HG03558 (cell line): Measurements from ENCODE around the gene SIM1.

ENCODE experiments used
- ATAC-seq: cut with Tn5 transposase; IDR thresholded peaks from one replicate; pipeline ENCODE4 v1.9.1; 2021; ENCODE audit warnings: moderate number of reproducible peaks; ENCODE audit not compliant: unreplicated experiment; ENCODE audit errors: extremely low read depth

Gene SIM1

DNA sequence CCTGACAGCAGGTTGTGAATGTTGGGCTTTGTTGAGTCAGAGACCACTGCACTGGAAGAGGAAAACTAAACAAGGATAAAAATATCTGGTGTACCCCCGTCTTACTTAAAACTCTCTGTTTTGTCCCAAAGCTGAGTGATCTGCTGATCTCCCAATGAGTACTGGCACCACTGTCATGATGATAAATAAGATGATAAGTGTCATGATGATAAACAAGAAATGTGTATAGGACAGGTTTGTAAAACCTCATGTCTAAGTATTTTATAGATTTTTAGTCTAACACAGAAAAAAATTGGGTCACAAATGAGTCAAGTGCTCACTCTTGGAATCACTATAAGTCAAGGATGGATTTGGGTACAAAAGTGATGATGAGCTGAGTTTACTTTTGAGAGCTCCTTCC, 8.5 kb upstream of the SIM1 start:
- no peak for ATAC-seq

GRCh38 chr6:100472674-100473073, 8.0 kb upstream of the SIM1 start:
- ATAC-seq, result peak; percentile 83

DNA sequence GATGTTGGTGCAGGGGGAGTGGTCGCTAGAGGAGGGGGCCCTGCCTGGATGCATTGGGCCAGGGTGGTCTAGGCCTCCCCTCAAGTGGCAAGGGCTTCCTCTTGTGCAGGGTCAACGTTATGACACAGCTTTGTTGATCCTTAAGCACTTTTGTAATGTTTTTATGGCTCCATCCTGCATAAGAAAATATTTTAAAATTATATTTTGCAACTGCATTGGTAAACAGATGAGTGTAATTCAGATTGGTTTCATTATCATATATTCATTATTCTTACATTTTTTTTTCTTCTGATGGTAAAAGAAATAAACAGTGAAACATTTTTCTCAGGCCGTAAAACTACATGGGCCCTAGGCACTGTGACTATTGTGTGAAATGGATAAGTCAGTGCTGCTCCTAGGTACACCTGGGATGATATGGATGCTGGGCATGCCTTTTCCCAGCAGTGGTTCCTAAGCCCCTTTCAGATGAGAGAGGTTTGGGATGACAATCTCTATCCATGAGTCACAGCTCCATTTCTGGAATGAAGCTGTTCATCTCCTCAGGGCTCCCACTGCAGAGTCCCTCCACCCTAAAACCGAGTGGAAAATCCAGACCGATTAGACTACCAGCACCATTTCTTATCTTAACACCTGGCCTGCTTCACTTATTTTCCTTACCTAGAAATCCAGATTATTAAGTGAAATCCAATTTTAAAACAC, 5.8 kb upstream of the SIM1 start:
- no peak for ATAC-seq

- no peak for ATAC-seq
Measured at GRCh38 chr6:100469101-100469859, 4.6 kb upstream of the SIM1 start.

DNA sequence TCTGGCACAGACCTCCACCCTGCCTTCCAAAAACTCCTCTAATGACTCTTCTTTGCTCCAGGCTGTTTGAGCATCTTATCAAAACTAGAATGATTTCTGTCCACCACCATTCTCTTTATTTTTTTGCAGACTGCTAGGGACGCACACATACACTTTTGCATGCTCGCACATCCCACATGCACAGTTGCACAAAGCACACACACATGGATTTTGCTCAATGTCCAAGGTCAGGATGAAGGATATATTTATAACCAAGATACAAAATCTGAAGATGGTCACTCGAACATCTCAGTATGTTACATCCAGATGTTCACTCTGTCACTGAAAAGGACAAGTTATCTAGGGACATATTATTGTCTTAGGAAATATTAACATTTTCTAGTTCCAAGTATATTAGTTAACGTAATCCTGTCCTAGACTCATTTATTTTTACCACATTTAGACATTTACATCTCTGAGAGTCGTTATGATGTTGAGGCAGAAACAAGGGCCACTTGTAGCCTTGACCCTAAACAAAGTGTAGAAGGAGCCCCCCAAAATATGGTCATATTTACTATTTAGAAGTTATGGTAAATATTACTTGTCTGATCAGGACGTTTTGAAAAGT, 3.4 kb upstream of the SIM1 start:
- no peak for ATAC-seq

DNA sequence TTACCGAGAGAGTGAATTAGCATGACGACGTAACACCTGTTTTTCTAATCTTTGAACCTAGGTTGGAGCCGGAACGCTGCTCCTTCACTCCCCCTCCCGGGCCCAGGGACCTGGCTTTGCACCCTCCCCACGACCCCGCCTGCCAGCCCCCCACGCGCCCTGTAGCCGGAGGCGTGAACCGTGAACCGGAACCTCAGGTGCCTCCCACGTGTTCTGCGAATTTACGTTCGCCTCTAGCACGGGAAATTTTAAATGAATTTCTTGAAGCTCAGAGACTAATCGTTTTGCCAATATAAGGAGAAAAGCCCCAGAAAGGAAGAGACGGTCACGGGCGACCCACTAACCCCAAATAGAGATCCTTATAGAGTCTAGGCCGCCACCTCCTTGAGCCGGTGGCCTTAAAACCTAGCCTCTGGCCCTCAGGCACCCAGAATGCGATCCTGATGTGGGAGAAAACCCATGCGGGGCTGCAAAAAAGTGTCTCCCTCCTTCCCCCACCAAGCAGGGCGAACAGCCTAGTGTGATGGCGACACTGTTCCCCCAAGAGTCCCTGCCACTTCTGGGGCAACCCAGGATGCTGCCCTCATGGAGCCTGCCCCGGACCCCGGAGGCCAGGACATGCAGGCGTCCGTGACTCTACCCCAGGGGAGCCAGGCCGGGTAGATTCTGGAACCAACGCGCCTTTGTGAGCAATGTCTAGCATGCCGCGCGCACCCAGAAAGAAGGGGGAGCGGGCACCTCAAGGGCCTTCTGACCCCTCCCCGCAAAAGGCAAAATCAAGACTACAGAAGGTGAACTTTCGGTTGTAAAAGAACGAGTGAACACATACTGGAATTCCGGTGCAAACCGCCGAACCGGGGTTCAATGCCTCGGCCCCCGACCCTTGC, 2.7 kb upstream of the SIM1 start:
- ATAC-seq, result no peak

DNA sequence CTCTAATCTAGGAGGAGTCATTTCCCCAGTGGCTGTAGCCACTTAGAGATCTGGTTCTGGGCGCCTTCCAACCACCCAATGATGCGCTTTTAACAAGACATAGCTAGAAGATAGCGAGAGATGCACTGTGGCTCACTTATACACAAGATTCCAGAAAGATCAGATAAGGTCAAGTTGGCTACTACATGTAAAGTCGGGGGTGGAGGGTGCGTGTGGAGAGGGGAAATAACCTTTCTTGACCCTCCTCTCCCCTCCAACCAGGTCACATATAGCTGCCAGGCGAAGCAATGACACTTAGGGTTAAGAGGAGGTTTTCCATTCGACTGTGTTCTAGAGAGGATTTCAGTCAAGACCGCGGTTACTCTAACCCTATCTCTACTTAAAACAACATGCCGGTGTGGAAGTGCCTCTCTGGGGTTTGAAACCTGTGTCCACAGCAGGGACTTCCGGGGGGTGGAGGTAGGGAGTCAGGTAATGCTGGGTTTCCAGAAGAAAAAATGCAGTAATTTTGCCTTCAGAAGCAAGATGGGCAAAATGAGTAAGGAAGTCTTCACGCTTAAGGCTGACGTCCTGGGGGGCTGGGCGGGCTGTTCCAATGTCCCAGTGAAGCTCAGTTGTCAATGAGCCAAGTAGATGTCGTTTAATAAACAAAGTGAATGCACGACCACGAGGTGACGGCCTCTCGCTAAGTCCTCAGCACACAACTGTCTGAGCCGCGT, 1.8 kb upstream of the SIM1 start:
- no peak for ATAC-seq

DNA sequence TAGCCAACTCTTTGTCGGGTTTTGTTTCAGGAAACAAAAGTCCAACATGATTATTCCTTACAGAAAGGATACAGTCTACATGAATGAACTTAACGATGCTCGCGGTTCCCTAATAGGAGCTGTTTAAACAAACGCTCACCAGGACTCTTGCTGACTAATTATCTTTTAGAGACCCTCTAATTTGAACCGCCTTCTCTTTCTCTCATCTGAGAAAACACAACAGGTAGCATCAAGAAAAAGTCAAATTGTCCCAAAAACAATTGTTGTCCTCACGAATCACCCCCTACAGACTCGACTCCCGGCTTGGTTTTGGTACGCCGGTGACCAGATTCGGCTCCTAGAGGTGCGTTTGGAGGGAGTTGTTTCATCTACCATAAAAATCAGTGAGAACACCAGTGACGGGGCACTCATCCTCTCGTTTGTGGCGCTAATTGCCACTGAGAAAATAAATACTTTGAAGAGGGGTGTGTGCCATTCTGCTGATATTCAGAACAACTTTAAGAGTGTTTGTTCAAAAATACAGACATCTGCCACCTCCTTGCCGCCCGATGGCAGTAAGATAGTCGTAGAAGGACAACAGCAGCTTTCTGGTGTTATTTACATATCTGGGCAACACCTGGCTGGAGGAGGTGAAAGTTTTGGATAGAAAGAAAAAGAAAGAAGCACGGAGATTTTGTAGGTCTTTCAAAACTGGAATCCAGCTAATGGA, 1.1 kb upstream of the SIM1 start:
- no peak for ATAC-seq

DNA sequence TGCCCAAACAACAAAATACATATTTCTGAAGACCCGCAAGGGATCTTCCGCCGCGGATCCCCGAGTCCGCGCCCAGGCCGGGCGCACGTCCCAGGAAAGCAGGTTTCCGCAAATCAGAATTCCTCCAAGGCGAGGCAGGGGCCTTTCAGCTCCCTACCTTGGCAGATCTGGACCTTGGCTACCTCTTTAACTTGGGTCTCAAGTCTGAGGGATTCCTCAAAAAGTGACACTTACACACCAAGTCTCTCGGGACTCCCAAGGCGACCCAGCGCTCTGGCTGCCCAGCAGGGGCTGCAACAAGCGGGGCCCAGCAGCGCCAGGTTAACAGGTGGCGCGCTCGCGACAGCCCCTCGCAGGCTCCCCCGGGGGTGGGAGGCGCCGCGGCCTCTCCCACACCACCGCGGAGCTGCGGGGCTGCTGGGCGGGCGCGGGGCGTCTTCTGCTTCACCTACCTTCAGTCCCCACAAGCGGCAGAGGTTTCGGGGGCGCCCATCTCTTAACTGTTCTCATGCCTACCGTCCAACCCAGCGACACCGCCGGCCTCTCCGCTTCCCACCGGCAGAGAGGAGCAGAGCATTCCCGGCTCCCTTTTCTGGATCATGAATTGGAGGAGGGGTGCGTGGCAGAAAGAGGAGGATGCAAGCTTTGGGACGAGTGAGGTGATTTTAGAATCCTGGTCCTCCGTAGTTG, 414 bp downstream of the SIM1 start:
- no peak for ATAC-seq

- no peak for ATAC-seq
Measured at GRCh38 chr6:100463630-100464161, 1.0 kb downstream of the SIM1 start.

- ATAC-seq, result no peak
Measured at GRCh38 chr6:100462706-100463629, 1.8 kb downstream of the SIM1 start.

- ATAC-seq, result no peak
Measured at GRCh38 chr6:100461917-100462705, 2.6 kb downstream of the SIM1 start.

DNA sequence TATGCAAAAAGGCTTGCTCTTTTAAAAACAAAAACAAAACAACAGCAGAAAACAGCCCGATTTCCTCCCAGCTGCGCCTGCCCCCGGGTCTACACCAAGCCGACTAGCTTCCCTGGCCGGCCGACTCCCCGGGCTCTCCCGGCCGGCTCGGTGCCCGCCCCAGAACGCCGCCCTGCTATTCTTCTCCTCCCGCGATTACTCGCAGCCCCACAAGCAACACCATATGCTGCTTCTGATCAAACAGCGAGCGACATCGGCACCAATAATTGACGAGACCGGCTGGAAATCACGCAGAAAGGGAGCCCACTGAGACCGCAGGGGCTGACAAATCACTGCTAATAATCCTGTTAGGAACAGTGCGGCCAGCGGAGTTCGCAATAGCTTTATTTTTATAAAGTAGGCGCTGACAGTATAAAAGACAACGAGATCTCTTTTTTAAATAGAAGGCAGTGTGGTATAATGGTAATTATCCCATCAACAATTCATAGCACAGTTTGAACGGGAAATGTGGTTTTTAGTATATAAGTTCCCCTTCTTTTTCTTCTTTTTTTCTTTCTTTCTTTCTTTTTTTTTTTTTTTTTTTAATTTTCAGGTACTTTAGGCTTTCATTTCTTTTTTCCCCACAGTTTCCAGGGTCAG, 3.3 kb downstream of the SIM1 start:
- ATAC-seq, result no peak

GRCh38 chr6:100460650-100461204, 4.0 kb downstream of the SIM1 start:
- no peak for ATAC-seq

- ATAC-seq, result no peak
Measured at GRCh38 chr6:100459592-100460184, 5.0 kb downstream of the SIM1 start.
